Measurements from ENCODE around the gene ISCA2.

ISCA2 gene

GRCh38 chr14:74465335-74465734 is 28.2 kb upstream of the ISCA2 start:
- no peak for DNase-seq (ENCODE audit: low read depth)
- H3K4me3 ChIP-seq (ENCODE audit: low read depth, low read length): no peak overlapping the region
- no peak for TF ChIP-seq MYC (IDR thresholded peaks at IDR 0.05; ENCODE audit: low read depth, low read length)
- no peak for TF ChIP-seq CTCF (IDR thresholded peaks at IDR 0.05; ENCODE audit: low read depth, low read length)
- no peak for TF ChIP-seq MAX (IDR thresholded peaks at IDR 0.05; ENCODE audit: low read depth, low read length)
- no peak for TF ChIP-seq POLR2A (IDR thresholded peaks at IDR 0.05; ENCODE audit: extremely low read depth, insufficient read length)

GRCh38 chr14:74468513-74468912 is 25.1 kb upstream of the ISCA2 start:
- no peak overlapping the region for H3K4me3 ChIP-seq (ENCODE audit: low read depth, low read length)
- no peak for DNase-seq (ENCODE audit: low read depth)
- no peak for TF ChIP-seq MYC (IDR thresholded peaks at IDR 0.05; ENCODE audit: low read depth, low read length)
- no peak for TF ChIP-seq MAX (IDR thresholded peaks at IDR 0.05; ENCODE audit: low read depth, low read length)
- no peak for TF ChIP-seq CTCF (IDR thresholded peaks at IDR 0.05; ENCODE audit: low read depth, low read length)
- no peak for TF ChIP-seq POLR2A (IDR thresholded peaks at IDR 0.05; ENCODE audit: extremely low read depth, insufficient read length)

- TF ChIP-seq MAX (IDR thresholded peaks at IDR 0.05; ENCODE audit: low read depth, low read length) (no peak), POLR2A (IDR thresholded peaks at IDR 0.05; ENCODE audit: extremely low read depth, insufficient read length) (no peak), MYC (IDR thresholded peaks at IDR 0.05; ENCODE audit: low read depth, low read length) (no peak)
- DNase-seq (ENCODE audit: low read depth): no peak
- no peak overlapping the region for H3K4me3 ChIP-seq (ENCODE audit: low read depth, low read length)
Observed at GRCh38 chr14:74469548-74470518, 23.7 kb upstream of the ISCA2 start.

- H3K4me3 ChIP-seq (ENCODE audit: low read depth, low read length): no peak overlapping the region
- TF ChIP-seq MYC (IDR thresholded peaks at IDR 0.05; ENCODE audit: low read depth, low read length): no peak
- no peak for TF ChIP-seq CTCF (IDR thresholded peaks at IDR 0.05; ENCODE audit: low read depth, low read length)
- TF ChIP-seq POLR2A (IDR thresholded peaks at IDR 0.05; ENCODE audit: extremely low read depth, insufficient read length): no peak
- TF ChIP-seq MAX (IDR thresholded peaks at IDR 0.05; ENCODE audit: low read depth, low read length): no peak
- no peak for DNase-seq (ENCODE audit: low read depth)
Observed at GRCh38 chr14:74472601-74473000, 21.0 kb upstream of the ISCA2 start.

GRCh38 chr14:74474376-74474775 is 19.2 kb upstream of the ISCA2 start:
- no peak for DNase-seq (ENCODE audit: low read depth)
- no peak overlapping the region for H3K4me3 ChIP-seq (ENCODE audit: low read depth, low read length)
- TF ChIP-seq POLR2A (IDR thresholded peaks at IDR 0.05; ENCODE audit: extremely low read depth, insufficient read length) (no peak), MAX (IDR thresholded peaks at IDR 0.05; ENCODE audit: low read depth, low read length) (no peak), CTCF (IDR thresholded peaks at IDR 0.05; ENCODE audit: low read depth, low read length) (no peak), MYC (IDR thresholded peaks at IDR 0.05; ENCODE audit: low read depth, low read length) (no peak)

- DNase-seq (ENCODE audit: low read depth): no peak
- H3K4me3 ChIP-seq (ENCODE audit: low read depth, low read length): no peak overlapping the region
- TF ChIP-seq MAX (IDR thresholded peaks at IDR 0.05; ENCODE audit: low read depth, low read length) (no peak), POLR2A (IDR thresholded peaks at IDR 0.05; ENCODE audit: extremely low read depth, insufficient read length) (no peak), CTCF (IDR thresholded peaks at IDR 0.05; ENCODE audit: low read depth, low read length) (no peak), MYC (IDR thresholded peaks at IDR 0.05; ENCODE audit: low read depth, low read length) (no peak)
Observed at GRCh38 chr14:74475678-74476077, 17.9 kb upstream of the ISCA2 start.
